GM21526 (cell line): ENCODE data around the gene IFT27.
"Not testable (repeated sequence)": the region's sequence is repeated elsewhere in the genome, so short reads cannot be mapped to it uniquely, and the experiment has no call there.

Experiments used
- ATAC-seq: cut with Tn5 transposase; IDR thresholded peaks from one replicate; pipeline ENCODE4 v1.9.1; 2021; ENCODE audit warnings: moderate library complexity; ENCODE audit not compliant: unreplicated experiment, low FRiP score

Gene IFT27

GRCh38 chr22:36765943-36766450 is 9.9 kb downstream of the IFT27 start:
- ATAC-seq, result no peak

GRCh38 chr22:36765131-36765942 is 10.6 kb downstream of the IFT27 start:
- no peak for ATAC-seq

GRCh38 chr22:36764641-36765040 is 11.3 kb downstream of the IFT27 start:
- no peak for ATAC-seq

- ATAC-seq, result no peak
Measured at GRCh38 chr22:36764060-36764459, 11.9 kb downstream of the IFT27 start.

- ATAC-seq, result no peak
Measured at GRCh38 chr22:36763576-36763975, 12.3 kb downstream of the IFT27 start.

- ATAC-seq, result no peak
Measured at GRCh38 chr22:36762687-36763260, 13.1 kb downstream of the IFT27 start.

- no peak for ATAC-seq
Measured at GRCh38 chr22:36761553-36762240, 14.2 kb downstream of the IFT27 start.

- ATAC-seq, result no peak
Measured at GRCh38 chr22:36760786-36761185, 15.1 kb downstream of the IFT27 start.

GRCh38 chr22:36759481-36760159 is 16.3 kb downstream of the IFT27 start:
- no peak for ATAC-seq

GRCh38 chr22:36758792-36759271 is 17.1 kb downstream of the IFT27 start:
- ATAC-seq, result no peak

- ATAC-seq, result no peak
Measured at GRCh38 chr22:36757668-36758211, 18.2 kb downstream of the IFT27 start.

- ATAC-seq, result no peak
Measured at GRCh38 chr22:36756746-36757655, 18.9 kb downstream of the IFT27 start.

GRCh38 chr22:36756031-36756430 is 19.9 kb downstream of the IFT27 start:
- no peak for ATAC-seq

GRCh38 chr22:36755316-36755715 is 20.6 kb downstream of the IFT27 start:
- ATAC-seq, result no peak

GRCh38 chr22:36754881-36755280 is 21.0 kb downstream of the IFT27 start:
- not testable (repeated sequence) for ATAC-seq

- ATAC-seq, result no peak
Measured at GRCh38 chr22:36753916-36754315, 22.0 kb downstream of the IFT27 start.

GRCh38 chr22:36753120-36753802 is 22.7 kb downstream of the IFT27 start:
- ATAC-seq, result no peak

- no peak for ATAC-seq
Measured at GRCh38 chr22:36746375-36746970, 29.4 kb downstream of the IFT27 start.
